GM12864 (cell line): ENCODE results near the gene SPEN.

Source experiments
- DNase-seq: peaks from one replicate; pipeline ENCODE4 v3.0.0-alpha.2; 2011; ENCODE audit warnings: low read depth
- H3K4me3 ChIP-seq: 2 replicates; pipeline ENCODE4 v1.5.1; 2011; ENCODE audit warnings: mild to moderate bottlenecking, low read depth, low read length, control low read depth
- CTCF ChIP-seq: IDR thresholded peaks from 2 replicates; pipeline ENCODE4 v1.5.1; 2011; ENCODE audit warnings: low read depth, mild to moderate bottlenecking, moderate library complexity, low read length, control low read depth, inconsistent platforms; ENCODE audit errors: missing control alignments

Gene SPEN

GRCh38 chr1:15953294-15953771 lies 105.8 kb downstream of the SPEN start:
- no peak for DNase-seq
- no peak overlapping the region for H3K4me3 ChIP-seq
- TF ChIP-seq CTCF, result no peak

GRCh38 chr1:15953791-15954241 lies 106.3 kb downstream of the SPEN start:
- TF ChIP-seq CTCF, result no peak
- no peak for DNase-seq
- H3K4me3 ChIP-seq, result no peak overlapping the region

- no peak for DNase-seq
- no peak for TF ChIP-seq CTCF
- H3K4me3 ChIP-seq, result no peak overlapping the region
Measured at GRCh38 chr1:15954316-15954715, 106.8 kb downstream of the SPEN start.

GRCh38 chr1:15955552-15955951 lies 108.0 kb downstream of the SPEN start:
- TF ChIP-seq CTCF, result no peak
- H3K4me3 ChIP-seq, result no peak overlapping the region
- no peak for DNase-seq

GRCh38 chr1:15956150-15956549 lies 108.6 kb downstream of the SPEN start:
- no peak for DNase-seq
- no peak for TF ChIP-seq CTCF
- no peak overlapping the region for H3K4me3 ChIP-seq

GRCh38 chr1:15957221-15958095 lies 110.0 kb downstream of the SPEN start:
- DNase-seq, result no peak
- no peak overlapping the region for H3K4me3 ChIP-seq
- peak; percentile 63 for TF ChIP-seq CTCF
